DOHH2 (cell line): ENCODE results near the gene QSOX2.

Source experiments
- H3F3A ChIP-seq: fragments of 200-600 bp; sonication (generic), shearing (Covaris generic); 2 replicates; pipeline ENCODE4 v1.6.0; 2016; ENCODE audit warnings: antibody characterized with exemption, mild to moderate bottlenecking; ENCODE audit not compliant: control insufficient read depth, insufficient read depth
- H3K27ac ChIP-seq: fragments of 200-600 bp; sonication (generic); 2 replicates; pipeline ENCODE4 v1.5.1; 2014; ENCODE audit warnings: low read depth, mild to moderate bottlenecking, low read length, moderate library complexity
- H3K27me3 ChIP-seq: fragments of 200-600 bp; sonication (generic); 2 replicates; pipeline ENCODE4 v1.6.1; 2014; ENCODE audit warnings: mild to moderate bottlenecking, low read length, mixed read lengths; ENCODE audit not compliant: control insufficient read depth
- H3K36me3 ChIP-seq: fragments of 200-600 bp; sonication (generic); 2 replicates; pipeline ENCODE4 v1.6.1; 2014; ENCODE audit warnings: mild to moderate bottlenecking, low read length, moderate library complexity, mixed read lengths; ENCODE audit not compliant: control insufficient read depth
- H3K4me1 ChIP-seq: fragments of 200-600 bp; sonication (generic); 2 replicates; pipeline ENCODE4 v1.6.1; 2014; ENCODE audit warnings: mild to moderate bottlenecking, low read length, mixed read lengths; ENCODE audit not compliant: control insufficient read depth
- H3K4me2 ChIP-seq: fragments of 200-600 bp; sonication (generic); 2 replicates; pipeline ENCODE4 v1.6.0; 2014; ENCODE audit warnings: mild to moderate bottlenecking, low read length, moderate library complexity
- H3K4me3 ChIP-seq: fragments of 200-600 bp; sonication (generic); 2 replicates; pipeline ENCODE4 v1.5.1; 2014; ENCODE audit warnings: mild to moderate bottlenecking, low read length, mixed read lengths
- H3K79me2 ChIP-seq: fragments of 200-600 bp; sonication (generic); 2 replicates; pipeline ENCODE4 v1.6.1; 2014; ENCODE audit warnings: mild to moderate bottlenecking, low read length, mixed read lengths; ENCODE audit not compliant: control insufficient read depth
- H3K9me2 ChIP-seq: fragments of 200-600 bp; sonication (generic); replicated peaks from 2 replicates; pipeline ENCODE4 v1.6.1; 2014; ENCODE audit warnings: mild to moderate bottlenecking, low read length, mixed read lengths; ENCODE audit not compliant: control insufficient read depth
- H3K9me3 ChIP-seq: fragments of 200-600 bp; sonication (generic); 2 replicates; pipeline ENCODE4 v1.6.1; 2014; ENCODE audit warnings: antibody characterized with exemption, low read length, mixed read lengths; ENCODE audit not compliant: control insufficient read depth, insufficient read depth
- H4K20me1 ChIP-seq: fragments of 200-600 bp; sonication (generic); 2 replicates; pipeline ENCODE4 v1.6.0; 2014; ENCODE audit warnings: low read depth, mild to moderate bottlenecking, antibody characterized with exemption, low read length, moderate library complexity; ENCODE audit not compliant: control insufficient read depth, insufficient read depth
- EZH2phosphoT487 ChIP-seq: fragments of 200-600 bp; sonication (generic); IDR thresholded peaks from 2 replicates; pipeline ENCODE4 v1.6.1; 2017; ENCODE audit warnings: borderline replicate concordance, mild to moderate bottlenecking, antibody characterized with exemption, low read length, moderate library complexity, mixed read lengths
- TF ChIP-seq, protein P1 (sequence below): fragments of 200-600 bp; sonication (generic); IDR thresholded peaks from one replicate; pipeline ENCODE4 v1.5.1; 2014; ENCODE audit warnings: antibody characterized with exemption, mild to moderate bottlenecking, low read depth, low read length; ENCODE audit not compliant: poor library complexity, severe bottlenecking

Gene QSOX2

DNA sequence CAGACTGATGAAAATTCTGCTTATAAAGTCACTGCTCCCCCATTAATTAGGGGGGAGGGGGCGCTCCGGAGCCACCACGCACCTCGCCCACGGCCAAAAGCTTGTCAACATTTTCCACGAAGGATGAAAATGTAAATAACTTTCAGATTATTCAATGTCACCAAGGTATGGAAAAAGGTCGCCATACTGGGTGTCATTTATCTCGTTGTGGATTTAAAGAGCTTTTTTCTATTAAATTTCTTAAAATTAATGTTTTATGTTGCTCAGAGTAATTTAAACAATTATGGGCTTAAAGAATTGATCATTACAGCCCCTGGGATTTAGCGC lies 53.7 kb downstream of the QSOX2 start:
- no peaks in the 10 kb centered on the region for H4K20me1 ChIP-seq
- no peak overlapping the region for H3K4me3 ChIP-seq
- H3K9me3 ChIP-seq: no peaks in the 10 kb centered on the region
- no peaks in the 10 kb centered on the region for H3K79me2 ChIP-seq
- no peaks in the 10 kb centered on the region for H3K9me2 ChIP-seq
- no peak overlapping the region for H3K27ac ChIP-seq
- H3K27me3 ChIP-seq: peaks cover 20% of the 10 kb centered on the region
- no peaks in the 10 kb centered on the region for H3K36me3 ChIP-seq
- no peaks in the 10 kb centered on the region for H3F3A ChIP-seq
- H3K4me2 ChIP-seq: no peak overlapping the region
- TF ChIP-seq, protein P1, sequence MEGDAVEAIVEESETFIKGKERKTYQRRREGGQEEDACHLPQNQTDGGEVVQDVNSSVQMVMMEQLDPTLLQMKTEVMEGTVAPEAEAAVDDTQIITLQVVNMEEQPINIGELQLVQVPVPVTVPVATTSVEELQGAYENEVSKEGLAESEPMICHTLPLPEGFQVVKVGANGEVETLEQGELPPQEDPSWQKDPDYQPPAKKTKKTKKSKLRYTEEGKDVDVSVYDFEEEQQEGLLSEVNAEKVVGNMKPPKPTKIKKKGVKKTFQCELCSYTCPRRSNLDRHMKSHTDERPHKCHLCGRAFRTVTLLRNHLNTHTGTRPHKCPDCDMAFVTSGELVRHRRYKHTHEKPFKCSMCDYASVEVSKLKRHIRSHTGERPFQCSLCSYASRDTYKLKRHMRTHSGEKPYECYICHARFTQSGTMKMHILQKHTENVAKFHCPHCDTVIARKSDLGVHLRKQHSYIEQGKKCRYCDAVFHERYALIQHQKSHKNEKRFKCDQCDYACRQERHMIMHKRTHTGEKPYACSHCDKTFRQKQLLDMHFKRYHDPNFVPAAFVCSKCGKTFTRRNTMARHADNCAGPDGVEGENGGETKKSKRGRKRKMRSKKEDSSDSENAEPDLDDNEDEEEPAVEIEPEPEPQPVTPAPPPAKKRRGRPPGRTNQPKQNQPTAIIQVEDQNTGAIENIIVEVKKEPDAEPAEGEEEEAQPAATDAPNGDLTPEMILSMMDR: no peak
- TF ChIP-seq EZH2phosphoT487: no peak
- H3K4me1 ChIP-seq: peaks cover 13% of the 10 kb centered on the region

DNA sequence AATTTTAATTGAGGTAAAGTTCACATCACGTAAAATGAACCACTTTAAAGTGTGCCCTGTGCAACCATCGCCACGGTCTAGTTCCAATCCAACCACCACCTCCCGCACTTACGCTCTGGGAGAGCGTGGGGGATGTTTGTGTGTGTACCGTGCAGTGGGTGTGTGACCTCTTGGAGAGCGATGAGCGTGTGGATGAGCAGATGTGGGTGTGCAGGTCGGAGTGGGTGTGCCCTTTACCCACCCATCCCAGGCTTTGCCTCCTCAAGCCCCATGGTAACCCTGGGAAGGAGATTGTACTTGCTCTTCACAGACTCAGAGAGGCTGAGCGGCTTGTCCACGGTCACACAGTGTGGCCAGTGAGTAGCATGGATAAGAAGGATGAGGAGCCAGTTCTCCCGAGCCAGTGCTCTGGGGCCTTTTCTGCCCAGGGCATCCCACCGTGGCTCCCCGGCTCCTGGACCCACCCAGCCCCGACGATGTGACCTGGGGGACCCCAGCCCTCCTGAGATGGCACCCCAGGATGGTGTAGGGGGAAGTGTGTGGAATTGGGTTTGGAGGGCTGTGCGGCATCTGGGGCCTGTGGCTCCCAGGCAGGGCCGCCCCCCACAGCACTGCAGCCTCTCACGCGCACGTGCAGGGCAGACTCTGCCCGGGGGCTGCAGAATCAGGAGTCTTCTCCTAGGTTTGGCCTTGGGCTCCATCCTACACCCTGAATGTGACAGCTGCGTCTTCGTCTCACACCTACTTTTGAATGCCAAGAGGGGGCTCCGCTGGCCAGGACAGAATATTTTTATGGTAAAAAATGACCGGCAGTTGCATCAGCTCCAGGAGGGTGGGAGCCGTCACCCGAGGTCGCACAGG lies 54.3 kb downstream of the QSOX2 start:
- no peak overlapping the region for H3K4me2 ChIP-seq
- no peaks in the 10 kb centered on the region for H3K36me3 ChIP-seq
- peaks cover 7% of the 10 kb centered on the region for H3K4me1 ChIP-seq
- H3K4me3 ChIP-seq: no peak overlapping the region
- H3K79me2 ChIP-seq: no peaks in the 10 kb centered on the region
- H3K9me2 ChIP-seq: no peaks in the 10 kb centered on the region
- H3K27ac ChIP-seq: no peak overlapping the region
- no peaks in the 10 kb centered on the region for H3F3A ChIP-seq
- H3K27me3 ChIP-seq: peaks cover 20% of the 10 kb centered on the region
- no peaks in the 10 kb centered on the region for H3K9me3 ChIP-seq
- H4K20me1 ChIP-seq: no peaks in the 10 kb centered on the region
- TF ChIP-seq, protein P1: no peak
- TF ChIP-seq EZH2phosphoT487: no peak

DNA sequence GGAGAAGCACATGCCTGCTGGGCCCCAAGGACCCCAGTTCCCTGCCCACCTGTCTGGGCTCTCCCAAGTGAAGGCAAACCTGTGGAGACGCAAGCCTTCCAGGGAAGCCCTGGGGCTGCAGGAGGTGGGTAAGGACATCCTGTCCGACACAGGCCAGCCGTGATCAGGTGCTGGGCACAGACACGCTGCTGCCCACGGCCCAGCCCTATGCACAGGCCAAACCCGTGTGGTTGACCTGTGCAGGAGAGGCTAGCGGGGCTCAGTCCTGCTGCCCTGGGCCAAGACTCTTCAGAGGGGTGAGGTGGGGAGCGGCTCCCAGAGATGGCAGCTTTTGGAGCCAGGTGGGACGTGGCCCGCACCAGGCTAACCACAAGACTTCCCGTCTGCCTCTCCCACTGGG lies 55.0 kb downstream of the QSOX2 start:
- no peak overlapping the region for H3K27ac ChIP-seq
- no peaks in the 10 kb centered on the region for H4K20me1 ChIP-seq
- H3K27me3 ChIP-seq: peaks cover 15% of the 10 kb centered on the region
- no peak overlapping the region for H3K4me3 ChIP-seq
- H3K4me1 ChIP-seq: peaks cover under 1% of the 10 kb centered on the region
- H3K4me2 ChIP-seq: no peak overlapping the region
- H3F3A ChIP-seq: no peaks in the 10 kb centered on the region
- no peaks in the 10 kb centered on the region for H3K36me3 ChIP-seq
- no peaks in the 10 kb centered on the region for H3K9me2 ChIP-seq
- TF ChIP-seq EZH2phosphoT487: no peak
- TF ChIP-seq, protein P1: no peak
- no peaks in the 10 kb centered on the region for H3K79me2 ChIP-seq
- no peaks in the 10 kb centered on the region for H3K9me3 ChIP-seq
